BLaER1 (cell line): ENCODE measurements around the gene PPP1R13B.
A peak's percentile ranks its signal among the peaks of the same experiment; 100 is the strongest.

Experiments used
- H3K27ac ChIP-seq: shearing (Covaris generic); formaldehyde crosslinking; 2 replicates; pipeline ENCODE4 v1.8.1; 2022
- H3K27me3 ChIP-seq: shearing (Covaris generic); formaldehyde crosslinking; 2 replicates; pipeline ENCODE4 v1.8.1; 2022
- H3K36me3 ChIP-seq: shearing (Covaris generic); formaldehyde crosslinking; 2 replicates; pipeline ENCODE4 v1.8.1; 2022
- H3K4me1 ChIP-seq: shearing (Covaris generic); formaldehyde crosslinking; 2 replicates; pipeline ENCODE4 v1.8.1; 2022
- H3K4me2 ChIP-seq: shearing (Covaris generic); formaldehyde crosslinking; 2 replicates; pipeline ENCODE4 v1.8.1; 2022
- H3K4me3 ChIP-seq: shearing (Covaris generic); formaldehyde crosslinking; 2 replicates; pipeline ENCODE4 v1.8.1; 2022
- H3K9ac ChIP-seq: shearing (Covaris generic); formaldehyde crosslinking; 2 replicates; pipeline ENCODE4 v1.8.1; 2022
- H3K9me3 ChIP-seq: shearing (Covaris generic); formaldehyde crosslinking; 2 replicates; pipeline ENCODE4 v1.8.1; 2022
- H4K20me1 ChIP-seq: shearing (Covaris generic); formaldehyde crosslinking; 2 replicates; pipeline ENCODE4 v1.8.1; 2022
- Cebpa-rat ChIP-seq: shearing (Covaris generic); IDR thresholded peaks from 2 replicates; pipeline ENCODE4 v1.8.1; 2022

The PPP1R13B gene

GRCh38 chr14:103880348-103881267 lies 33.2 kb upstream of the PPP1R13B start:
- H3K9ac ChIP-seq: peak overlapping the region; percentile 59
- no peaks in the 10 kb centered on the region for H4K20me1 ChIP-seq
- H3K4me1 ChIP-seq: peaks cover 92% of the 10 kb centered on the region
- peak overlapping the region; percentile 70 for H3K27ac ChIP-seq
- H3K4me2 ChIP-seq: peak overlapping the region; percentile 97
- TF ChIP-seq Cebpa-rat: peak; percentile 29; the same call in 1 of the 2 replicates
- H3K9me3 ChIP-seq: no peaks in the 10 kb centered on the region
- H3K4me3 ChIP-seq: peak overlapping the region; percentile 57
- H3K27me3 ChIP-seq: no peaks in the 10 kb centered on the region
- H3K36me3 ChIP-seq: no peaks in the 10 kb centered on the region

- H3K4me1 ChIP-seq: peaks cover 87% of the 10 kb centered on the region
- H3K4me3 ChIP-seq: peak overlapping the region; percentile 57
- H4K20me1 ChIP-seq: no peaks in the 10 kb centered on the region
- peak overlapping the region; percentile 70 for H3K27ac ChIP-seq
- H3K27me3 ChIP-seq: no peaks in the 10 kb centered on the region
- H3K36me3 ChIP-seq: no peaks in the 10 kb centered on the region
- H3K4me2 ChIP-seq: peak overlapping the region; percentile 97
- peak overlapping the region; percentile 59 for H3K9ac ChIP-seq
- H3K9me3 ChIP-seq: no peaks in the 10 kb centered on the region
- TF ChIP-seq Cebpa-rat: no peak
These were observed 32.4 kb upstream of the PPP1R13B start for GRCh38 chr14:103879570-103880347.

GRCh38 chr14:103879118-103879569 lies 31.8 kb upstream of the PPP1R13B start:
- Histone ChIP-seq H3K9ac (no peak overlapping the region), H3K4me1 (peaks cover 87% of the 10 kb centered on the region), H3K9me3 (no peaks in the 10 kb centered on the region), H3K27ac (no peak overlapping the region), H3K27me3 (no peaks in the 10 kb centered on the region), H3K36me3 (no peaks in the 10 kb centered on the region), H3K4me3 (no peak overlapping the region; the same call in 1 of the 2 replicates), H3K4me2 (peak overlapping the region; percentile 97), H4K20me1 (no peaks in the 10 kb centered on the region)
- TF ChIP-seq Cebpa-rat: no peak

GRCh38 chr14:103878180-103878579 lies 30.8 kb upstream of the PPP1R13B start:
- no peak overlapping the region for H3K4me3 ChIP-seq
- H3K27ac ChIP-seq: no peak overlapping the region
- peaks cover 90% of the 10 kb centered on the region for H3K4me1 ChIP-seq
- no peaks in the 10 kb centered on the region for H3K27me3 ChIP-seq
- no peaks in the 10 kb centered on the region for H3K36me3 ChIP-seq
- no peak overlapping the region for H3K4me2 ChIP-seq
- H3K9ac ChIP-seq: no peak overlapping the region
- no peak for TF ChIP-seq Cebpa-rat
- H3K9me3 ChIP-seq: no peaks in the 10 kb centered on the region
- H4K20me1 ChIP-seq: no peaks in the 10 kb centered on the region

- TF ChIP-seq Cebpa-rat: no peak
- H3K4me1 ChIP-seq: peaks cover 90% of the 10 kb centered on the region
- H4K20me1 ChIP-seq: no peaks in the 10 kb centered on the region
- no peaks in the 10 kb centered on the region for H3K27me3 ChIP-seq
- no peaks in the 10 kb centered on the region for H3K9me3 ChIP-seq
- H3K36me3 ChIP-seq: no peaks in the 10 kb centered on the region
- H3K27ac ChIP-seq: no peak overlapping the region
- H3K4me3 ChIP-seq: 0 out of 2 replicates have a peak overlapping the region, but pooled peaks have one; percentile 7
- H3K9ac ChIP-seq: no peak overlapping the region
- peak overlapping the region; percentile 65 for H3K4me2 ChIP-seq
These were observed 27.6 kb upstream of the PPP1R13B start for GRCh38 chr14:103875010-103875409.

GRCh38 chr14:103872481-103873113 lies 25.2 kb upstream of the PPP1R13B start:
- peak overlapping the region; percentile 96 for H3K4me2 ChIP-seq
- TF ChIP-seq Cebpa-rat: no peak

GRCh38 chr14:103871596-103872480 lies 24.5 kb upstream of the PPP1R13B start:
- H3K4me1 ChIP-seq: peaks cover 90% of the 10 kb centered on the region
- H3K27me3 ChIP-seq: no peaks in the 10 kb centered on the region
- no peaks in the 10 kb centered on the region for H4K20me1 ChIP-seq
- no peaks in the 10 kb centered on the region for H3K36me3 ChIP-seq
- H3K9me3 ChIP-seq: no peaks in the 10 kb centered on the region
- peak overlapping the region; percentile 91 for H3K27ac ChIP-seq
- peak overlapping the region; percentile 67 for H3K4me3 ChIP-seq
- H3K9ac ChIP-seq: peak overlapping the region; percentile 83
- H3K4me2 ChIP-seq: peak overlapping the region; percentile 96
- no peak for TF ChIP-seq Cebpa-rat

More at GRCh38 chr14:103872481-103873113, 25.2 kb upstream of the PPP1R13B start:
- Histone ChIP-seq H3K9me3 (no peaks in the 10 kb centered on the region), H4K20me1 (no peaks in the 10 kb centered on the region), H3K4me1 (peaks cover 92% of the 10 kb centered on the region), H3K27me3 (no peaks in the 10 kb centered on the region), H3K36me3 (no peaks in the 10 kb centered on the region), H3K27ac (peak overlapping the region; percentile 91), H3K4me3 (peak overlapping the region; percentile 67), H3K9ac (peak overlapping the region; percentile 83)

- H3K4me3 ChIP-seq: peak overlapping the region; percentile 67; the same call in 1 of the 2 replicates
- 0 out of 2 replicates have a peak overlapping the region, but pooled peaks have one; percentile 83 for H3K9ac ChIP-seq
- H3K4me2 ChIP-seq: peak overlapping the region; percentile 96
- H4K20me1 ChIP-seq: no peaks in the 10 kb centered on the region
- no peaks in the 10 kb centered on the region for H3K9me3 ChIP-seq
- peaks cover 82% of the 10 kb centered on the region for H3K4me1 ChIP-seq
- H3K27ac ChIP-seq: peak overlapping the region; percentile 91
- TF ChIP-seq Cebpa-rat: no peak
- H3K36me3 ChIP-seq: no peaks in the 10 kb centered on the region
- no peaks in the 10 kb centered on the region for H3K27me3 ChIP-seq
These were observed 23.7 kb upstream of the PPP1R13B start for GRCh38 chr14:103870891-103871595.
